ENCODE measurements around the gene COA8. TPM values are rescaled to one million over a fixed set of nuclear protein-coding genes. Genes with fewer than 3 reads are reported as not detected.

COA8 gene
- total and polyA plus RNA-seq, 3 donors from 2014 or later = 28.9 to 152 (median 68.7) TPM

DNA sequence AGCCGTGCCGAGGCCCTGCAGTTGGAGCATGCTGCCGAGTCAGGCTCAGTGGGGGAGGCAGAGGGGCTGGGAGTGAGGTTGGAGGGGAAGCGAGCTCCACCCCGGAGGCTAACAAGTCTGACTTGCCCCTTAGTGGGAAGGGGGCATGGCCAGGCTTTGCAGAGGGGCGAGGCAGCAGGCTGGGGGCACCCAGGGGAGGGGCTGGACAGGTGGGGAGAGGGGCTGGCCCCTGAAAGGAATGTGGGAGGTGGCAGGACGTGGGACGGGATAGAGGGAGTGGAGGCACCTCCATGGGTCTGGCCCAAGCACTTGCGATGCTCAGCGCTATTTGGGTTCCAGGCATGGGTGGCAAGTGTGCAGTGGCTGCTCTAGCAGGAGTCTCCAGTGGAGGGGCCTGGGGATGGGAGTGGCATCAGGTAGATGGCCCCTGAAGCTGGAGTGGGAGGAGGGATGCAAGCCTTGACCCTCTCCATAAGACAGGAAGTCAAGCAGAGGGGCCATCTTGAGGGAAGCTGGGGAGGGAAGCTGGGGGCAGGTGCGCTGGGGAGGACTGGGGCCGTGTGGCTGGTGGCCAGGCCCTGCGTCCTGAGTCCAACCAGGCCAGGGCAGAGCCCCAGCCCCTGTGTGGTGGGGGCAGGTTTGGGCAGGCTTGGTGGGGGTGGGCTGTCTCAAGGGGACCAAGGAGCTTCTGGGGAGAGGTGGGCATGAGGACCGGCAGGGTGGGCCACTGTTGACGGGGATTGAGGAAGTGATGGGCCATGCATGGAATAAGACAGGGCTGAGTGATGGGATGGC is 31.1 kb upstream of the COA8 start:
- no peaks in the 10 kb centered on the region for H3K9me3 ChIP-seq
- DNase-seq = no peak
- no peaks in the 10 kb centered on the region for H3K36me3 ChIP-seq (ENCODE audit: low read depth, missing control alignments)
- intact Hi-C loops (cut with DNase I; ENCODE audit: low total_unique reads) = no loop called here
- TF ChIP-seq, protein P1, sequence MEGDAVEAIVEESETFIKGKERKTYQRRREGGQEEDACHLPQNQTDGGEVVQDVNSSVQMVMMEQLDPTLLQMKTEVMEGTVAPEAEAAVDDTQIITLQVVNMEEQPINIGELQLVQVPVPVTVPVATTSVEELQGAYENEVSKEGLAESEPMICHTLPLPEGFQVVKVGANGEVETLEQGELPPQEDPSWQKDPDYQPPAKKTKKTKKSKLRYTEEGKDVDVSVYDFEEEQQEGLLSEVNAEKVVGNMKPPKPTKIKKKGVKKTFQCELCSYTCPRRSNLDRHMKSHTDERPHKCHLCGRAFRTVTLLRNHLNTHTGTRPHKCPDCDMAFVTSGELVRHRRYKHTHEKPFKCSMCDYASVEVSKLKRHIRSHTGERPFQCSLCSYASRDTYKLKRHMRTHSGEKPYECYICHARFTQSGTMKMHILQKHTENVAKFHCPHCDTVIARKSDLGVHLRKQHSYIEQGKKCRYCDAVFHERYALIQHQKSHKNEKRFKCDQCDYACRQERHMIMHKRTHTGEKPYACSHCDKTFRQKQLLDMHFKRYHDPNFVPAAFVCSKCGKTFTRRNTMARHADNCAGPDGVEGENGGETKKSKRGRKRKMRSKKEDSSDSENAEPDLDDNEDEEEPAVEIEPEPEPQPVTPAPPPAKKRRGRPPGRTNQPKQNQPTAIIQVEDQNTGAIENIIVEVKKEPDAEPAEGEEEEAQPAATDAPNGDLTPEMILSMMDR (IDR thresholded peaks at IDR 0.05) = no peak
- no peak for TF ChIP-seq POLR2A (IDR thresholded peaks at IDR 0.05)
- 85 to 93% methylated on average over 15 of the region's 15 CpGs for WGBS, 2 donors
- no peak overlapping the region for H3K27ac ChIP-seq
- no peaks in the 10 kb centered on the region for H3K27me3 ChIP-seq
- H3K4me1 ChIP-seq = peaks cover 59% of the 10 kb centered on the region
- H3K4me3 ChIP-seq = no peak overlapping the region

DNA sequence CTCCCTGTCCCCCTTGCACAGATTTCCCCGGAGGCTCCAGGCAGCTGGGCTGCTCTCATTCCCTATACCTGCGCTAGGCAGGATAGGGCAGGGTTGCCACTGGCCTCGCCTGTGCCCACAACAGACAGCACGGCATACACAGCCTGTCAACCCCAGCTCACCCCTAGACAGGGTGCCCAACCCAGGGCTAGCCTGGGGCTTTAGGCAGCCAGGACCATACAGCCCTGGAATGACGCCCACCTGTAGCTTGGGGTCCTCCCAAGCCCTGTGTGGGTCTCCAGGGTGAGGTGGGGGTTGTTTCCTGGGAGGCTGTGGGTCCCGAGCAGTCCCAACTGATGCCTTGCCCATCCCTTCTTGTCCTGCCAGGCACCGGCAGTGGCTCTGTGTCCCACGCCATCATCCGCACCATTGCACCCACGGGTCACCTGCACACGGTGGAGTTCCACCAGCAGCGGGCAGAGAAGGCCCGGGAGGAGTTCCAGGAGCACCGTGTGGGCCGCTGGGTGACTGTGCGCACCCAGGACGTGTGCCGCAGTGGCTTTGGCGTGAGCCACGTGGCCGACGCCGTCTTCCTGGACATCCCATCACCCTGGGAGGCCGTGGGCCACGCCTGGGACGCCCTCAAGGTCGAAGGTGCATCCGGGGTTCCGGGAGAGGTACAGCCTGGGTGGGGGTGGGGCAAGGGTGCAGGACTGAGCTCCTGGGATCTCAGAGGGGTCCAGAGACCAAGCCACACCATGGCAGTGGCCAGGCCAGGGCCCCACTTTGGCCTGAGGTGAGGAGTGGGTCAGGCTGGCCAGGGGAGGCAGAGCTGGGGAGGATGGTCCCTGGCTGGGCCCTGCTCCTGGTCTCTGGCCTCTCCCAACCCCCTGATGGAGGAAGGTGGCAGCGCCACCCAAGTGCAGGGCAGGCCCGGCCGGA is 30.3 kb upstream of the COA8 start:
- DNase-seq = no peak
- TF ChIP-seq, protein P1 (IDR thresholded peaks at IDR 0.05) = no peak
- TF ChIP-seq POLR2A (IDR thresholded peaks at IDR 0.05) = no peak
- Histone ChIP-seq H3K36me3 (ENCODE audit: low read depth, missing control alignments) (no peaks in the 10 kb centered on the region), H3K27ac (peak overlapping the region in 1 of 2 donors; percentile 77), H3K4me3 (no peak overlapping the region), H3K9me3 (no peaks in the 10 kb centered on the region), H3K4me1 (peaks cover 55% of the 10 kb centered on the region), H3K27me3 (no peaks in the 10 kb centered on the region)
- 70 to 73% methylated on average over 6 to 30 of the region's 32 CpGs for WGBS, 2 donors
- intact Hi-C loops (cut with DNase I; ENCODE audit: low total_unique reads) = no loop called here

DNA sequence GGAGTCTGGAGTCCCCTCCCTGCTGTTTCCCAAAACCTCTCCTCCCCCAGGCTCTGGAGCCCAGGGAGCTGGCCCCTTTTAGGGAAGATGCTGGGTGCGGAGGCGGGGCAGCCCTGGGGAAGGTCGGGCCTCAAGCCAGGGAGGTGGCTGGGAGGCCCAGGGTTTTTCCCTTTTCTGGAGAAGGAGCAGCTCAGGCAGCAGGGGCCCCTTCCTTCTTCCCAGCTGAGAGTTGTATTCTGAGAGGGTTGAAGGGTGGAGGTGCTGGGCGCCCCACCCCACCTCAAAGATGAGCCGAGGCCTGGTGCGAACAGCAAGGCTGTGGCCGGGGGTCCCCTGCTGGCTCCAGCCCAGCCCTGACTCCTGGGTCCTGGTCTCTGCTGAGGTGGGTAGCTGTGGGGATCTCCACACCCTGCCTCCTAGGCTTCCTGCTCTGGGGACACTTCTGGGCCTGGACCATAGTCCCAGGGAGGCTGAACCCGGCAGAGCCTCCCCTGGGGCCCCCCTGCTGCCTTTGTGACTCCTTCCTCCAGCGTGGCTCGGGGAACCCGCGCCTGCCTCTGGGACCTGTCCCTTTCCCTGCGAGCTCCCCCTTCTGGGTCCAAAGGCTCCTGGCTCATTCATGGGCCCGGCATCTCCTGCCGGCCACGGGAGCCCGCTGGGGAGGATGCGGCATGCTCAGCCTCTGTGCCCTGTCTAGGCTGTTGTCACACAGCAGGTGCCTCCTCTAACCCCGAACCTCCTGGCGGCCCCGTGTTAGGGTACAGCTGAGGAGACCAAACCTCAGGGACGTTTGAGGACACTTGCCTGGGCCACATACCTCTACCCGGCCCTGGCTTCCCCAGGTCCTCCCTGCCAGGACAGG is 29.4 kb upstream of the COA8 start:
- Histone ChIP-seq H3K9me3 (no peaks in the 10 kb centered on the region), H3K4me3 (no peak overlapping the region), H3K4me1 (peaks cover 55% of the 10 kb centered on the region), H3K36me3 (ENCODE audit: low read depth, missing control alignments) (no peaks in the 10 kb centered on the region), H3K27ac (peak overlapping the region; percentile 44 to 77), H3K27me3 (no peaks in the 10 kb centered on the region)
- TF ChIP-seq, protein P1 (IDR thresholded peaks at IDR 0.05) = no peak
- no peak for TF ChIP-seq POLR2A (IDR thresholded peaks at IDR 0.05)
- 64 to 67% methylated on average over 7 to 23 of the region's 23 CpGs for WGBS, 2 donors
- intact Hi-C loops (cut with DNase I; ENCODE audit: low total_unique reads) = no loop called here
- DNase-seq = peak; percentile 61

DNA sequence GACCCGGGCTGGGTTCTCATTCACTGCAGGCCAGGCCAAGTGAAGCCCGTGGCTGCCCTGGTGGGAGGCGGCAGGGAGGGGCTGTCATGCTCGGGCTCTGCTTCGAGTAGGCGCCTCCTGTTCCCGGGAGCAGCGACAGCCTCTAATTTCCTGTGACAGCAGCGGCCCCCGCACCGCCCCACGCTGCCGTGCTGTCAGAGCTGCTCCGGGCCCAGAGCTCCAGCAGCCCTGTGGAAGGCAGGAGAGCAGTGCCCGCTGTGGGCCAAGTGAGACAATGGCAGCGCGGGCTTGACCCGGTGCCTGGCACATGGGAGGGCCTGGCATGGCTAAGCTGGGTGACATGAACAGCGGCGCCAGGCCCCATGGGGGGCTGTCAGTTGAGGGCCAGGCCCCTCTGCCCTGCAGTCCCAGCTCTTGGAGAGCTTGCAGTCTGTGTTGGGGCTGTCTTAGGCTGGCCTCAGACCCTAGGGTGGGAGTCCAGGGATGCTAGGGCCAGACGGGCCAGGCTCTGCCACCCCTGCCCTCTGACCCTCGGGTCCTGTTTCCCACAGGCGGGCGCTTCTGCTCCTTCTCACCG is 28.7 kb upstream of the COA8 start:
- no peaks in the 10 kb centered on the region for H3K27me3 ChIP-seq
- H3K9me3 ChIP-seq = no peaks in the 10 kb centered on the region
- peak overlapping the region; percentile 44 to 77 for H3K27ac ChIP-seq
- H3K36me3 ChIP-seq (ENCODE audit: low read depth, missing control alignments) = no peaks in the 10 kb centered on the region
- WGBS, 2 donors = 72 to 87% methylated on average over 10 to 24 of the region's 25 CpGs
- intact Hi-C loops (cut with DNase I; ENCODE audit: low total_unique reads) = no loop called here
- DNase-seq = no peak
- TF ChIP-seq, protein P1 (IDR thresholded peaks at IDR 0.05) = no peak
- TF ChIP-seq POLR2A (IDR thresholded peaks at IDR 0.05) = no peak
- H3K4me3 ChIP-seq = no peak overlapping the region
- H3K4me1 ChIP-seq = peaks cover 61% of the 10 kb centered on the region

Measured in testis (tissue), 3 donors.